H1 (cell line): ENCODE results near the gene CCDC91.

ENCODE experiments used
- EZH2 ChIP-seq: fragments of 200-600 bp; sonication (generic); IDR thresholded peaks from 2 replicates; pipeline ENCODE4 v1.7.1; 2012; ENCODE audit warnings: low read depth, mild to moderate bottlenecking, moderate library complexity, low read length, inconsistent platforms; ENCODE audit not compliant: severe bottlenecking
- FOSL1 ChIP-seq: IDR thresholded peaks from 2 replicates; pipeline ENCODE4 v1.6.1; 2011; ENCODE audit warnings: mild to moderate bottlenecking, low read depth, low read length, moderate library complexity; ENCODE audit not compliant: insufficient read depth
- HDAC6 ChIP-seq: IDR thresholded peaks from one replicate; pipeline ENCODE4 v1.7.1; 2012; ENCODE audit warnings: low read depth, mild to moderate bottlenecking, inconsistent platforms, low read length, moderate library complexity
- POU5F1 ChIP-seq: IDR thresholded peaks from 2 replicates; pipeline ENCODE4 v1.6.1; 2011; ENCODE audit warnings: low read depth, mild to moderate bottlenecking, low read length, moderate library complexity
- SIN3A ChIP-seq, 2 experiments: IDR thresholded peaks in 1 of 2; conservative IDR thresholded peaks in 1 of 2; 2 replicates each; pipeline ENCODE4 v1.6.1; 2011 to 2012; ENCODE audit warnings: low read length in 2 of 2, improper control_type of control experiment in 1 of 2, low read depth in 1 of 2, mild to moderate bottlenecking in 1 of 2
- TF ChIP-seq, protein P1 (sequence below), 3 experiments: IDR thresholded peaks; 1 replicate in 2 of 3; 2 replicates in 1 of 3; pipeline versions ENCODE4 v1.5.1 to v1.6.1; 2011; ENCODE audit warnings: low read length in 3 of 3, mild to moderate bottlenecking in 3 of 3, inconsistent platforms in 2 of 3, low read depth in 1 of 3, moderate library complexity in 1 of 3; ENCODE audit not compliant: insufficient read depth in 1 of 3; ENCODE audit errors: control extremely low read depth in 1 of 3
- TF ChIP-seq, protein P2 (sequence below): IDR thresholded peaks from 2 replicates; pipeline ENCODE4 v1.6.1; 2012; ENCODE audit warnings: inconsistent platforms

DNA sequence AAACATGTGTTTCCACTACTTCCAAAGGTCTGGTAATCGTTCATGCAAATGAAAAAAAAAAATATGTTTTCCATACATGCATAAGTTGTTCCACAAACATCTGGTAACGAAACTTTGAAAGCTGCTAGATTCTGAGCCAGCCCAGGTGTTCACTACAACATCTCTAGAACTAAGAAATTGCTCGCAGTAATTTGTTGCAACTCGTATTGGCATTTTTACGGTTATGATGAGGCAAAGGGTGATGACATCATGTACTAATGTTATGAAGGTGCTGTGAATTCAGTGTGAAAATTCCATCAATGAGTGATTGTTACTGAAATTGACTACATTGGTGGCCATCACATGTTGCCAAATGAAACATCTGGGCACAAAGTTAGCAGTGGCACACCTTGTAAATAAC, 31.9 kb upstream of the CCDC91 start:
- TF ChIP-seq, protein P1, sequence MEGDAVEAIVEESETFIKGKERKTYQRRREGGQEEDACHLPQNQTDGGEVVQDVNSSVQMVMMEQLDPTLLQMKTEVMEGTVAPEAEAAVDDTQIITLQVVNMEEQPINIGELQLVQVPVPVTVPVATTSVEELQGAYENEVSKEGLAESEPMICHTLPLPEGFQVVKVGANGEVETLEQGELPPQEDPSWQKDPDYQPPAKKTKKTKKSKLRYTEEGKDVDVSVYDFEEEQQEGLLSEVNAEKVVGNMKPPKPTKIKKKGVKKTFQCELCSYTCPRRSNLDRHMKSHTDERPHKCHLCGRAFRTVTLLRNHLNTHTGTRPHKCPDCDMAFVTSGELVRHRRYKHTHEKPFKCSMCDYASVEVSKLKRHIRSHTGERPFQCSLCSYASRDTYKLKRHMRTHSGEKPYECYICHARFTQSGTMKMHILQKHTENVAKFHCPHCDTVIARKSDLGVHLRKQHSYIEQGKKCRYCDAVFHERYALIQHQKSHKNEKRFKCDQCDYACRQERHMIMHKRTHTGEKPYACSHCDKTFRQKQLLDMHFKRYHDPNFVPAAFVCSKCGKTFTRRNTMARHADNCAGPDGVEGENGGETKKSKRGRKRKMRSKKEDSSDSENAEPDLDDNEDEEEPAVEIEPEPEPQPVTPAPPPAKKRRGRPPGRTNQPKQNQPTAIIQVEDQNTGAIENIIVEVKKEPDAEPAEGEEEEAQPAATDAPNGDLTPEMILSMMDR (IDR thresholded peaks at IDR 0.05; ENCODE audit: control extremely low read depth in 1 of 3, insufficient read depth in 1 of 3, low read depth in 1 of 3, low read length in 3 of 3), result no peak
- TF ChIP-seq EZH2, result no peak
- no peak for TF ChIP-seq POU5F1
- TF ChIP-seq, protein P2, sequence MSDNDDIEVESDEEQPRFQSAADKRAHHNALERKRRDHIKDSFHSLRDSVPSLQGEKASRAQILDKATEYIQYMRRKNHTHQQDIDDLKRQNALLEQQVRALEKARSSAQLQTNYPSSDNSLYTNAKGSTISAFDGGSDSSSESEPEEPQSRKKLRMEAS, result no peak
- TF ChIP-seq HDAC6, result no peak
- no peak for TF ChIP-seq FOSL1
- TF ChIP-seq SIN3A (conservative IDR thresholded peaks at IDR 0.05 in 1 of 2, IDR thresholded peaks at IDR 0.05 in 1 of 2; ENCODE audit: low read depth in 1 of 2, low read length in 2 of 2), result no peak
